GM21786 (cell line): ENCODE results near the gene MUCL3.
"Not testable (repeated sequence)": the region's sequence is repeated elsewhere in the genome, so short reads cannot be mapped to it uniquely, and the experiment has no call there.

Experiments used
- ATAC-seq: cut with Tn5 transposase; IDR thresholded peaks from one replicate; pipeline ENCODE4 v1.9.1; 2021; ENCODE audit not compliant: unreplicated experiment

MUCL3 gene

GRCh38 chr6:30908700-30909099, 32.1 kb upstream of the MUCL3 start:
- no peak for ATAC-seq

- not testable (repeated sequence) for ATAC-seq
These were observed 30.3 kb upstream of the MUCL3 start for GRCh38 chr6:30910473-30910872.

- no peak for ATAC-seq
These were observed 27.8 kb upstream of the MUCL3 start for GRCh38 chr6:30912746-30913520.

- ATAC-seq: no peak
These were observed 27.1 kb upstream of the MUCL3 start for GRCh38 chr6:30913721-30914075.

- ATAC-seq: peak; percentile 90
These were observed 26.5 kb upstream of the MUCL3 start, which contains the start of gene VARS2 for GRCh38 chr6:30914076-30914853. TSS of gene VARS2 (plus strand) at chr6:30914238. CDS start at chr6:30914837, 599 bp downstream.

- no peak for ATAC-seq
These were observed 25.8 kb upstream of the MUCL3 start for GRCh38 chr6:30914854-30915590.

- ATAC-seq: no peak
These were observed 25.2 kb upstream of the MUCL3 start for GRCh38 chr6:30915591-30915946.

- no peak for ATAC-seq
These were observed 23.7 kb upstream of the MUCL3 start for GRCh38 chr6:30917041-30917440.

- ATAC-seq: no peak
These were observed 23.3 kb upstream of the MUCL3 start for GRCh38 chr6:30917487-30917886.

GRCh38 chr6:30918670-30919069, 22.1 kb upstream of the MUCL3 start:
- no peak for ATAC-seq

- ATAC-seq: no peak
These were observed 18.3 kb upstream of the MUCL3 start for GRCh38 chr6:30922447-30922852.

GRCh38 chr6:30924040-30924627, 16.6 kb upstream of the MUCL3 start:
- ATAC-seq: not testable (repeated sequence)

GRCh38 chr6:30926644-30927043, 14.1 kb upstream of the MUCL3 start:
- ATAC-seq: no peak

- not testable (repeated sequence) for ATAC-seq
These were observed 13.7 kb upstream of the MUCL3 start for GRCh38 chr6:30927080-30927479.

GRCh38 chr6:30928677-30929076, 12.1 kb upstream of the MUCL3 start:
- no peak for ATAC-seq

GRCh38 chr6:30930506-30930905, 10.3 kb upstream of the MUCL3 start:
- no peak for ATAC-seq

GRCh38 chr6:30931272-30931671, 9.5 kb upstream of the MUCL3 start:
- no peak for ATAC-seq

- ATAC-seq: no peak
These were observed 8.7 kb upstream of the MUCL3 start, which contains the start of gene SFTA2 for GRCh38 chr6:30931969-30932645. TSS of gene SFTA2 (minus strand) at chr6:30932170. CDS start at chr6:30932096, 74 bp downstream.

GRCh38 chr6:30932665-30933365, 8.0 kb upstream of the MUCL3 start:
- no peak for ATAC-seq

- no peak for ATAC-seq
These were observed 5.8 kb upstream of the MUCL3 start for GRCh38 chr6:30935018-30935417.
